Measurements from ENCODE around the gene TARBP2.

Gene TARBP2

DNA sequence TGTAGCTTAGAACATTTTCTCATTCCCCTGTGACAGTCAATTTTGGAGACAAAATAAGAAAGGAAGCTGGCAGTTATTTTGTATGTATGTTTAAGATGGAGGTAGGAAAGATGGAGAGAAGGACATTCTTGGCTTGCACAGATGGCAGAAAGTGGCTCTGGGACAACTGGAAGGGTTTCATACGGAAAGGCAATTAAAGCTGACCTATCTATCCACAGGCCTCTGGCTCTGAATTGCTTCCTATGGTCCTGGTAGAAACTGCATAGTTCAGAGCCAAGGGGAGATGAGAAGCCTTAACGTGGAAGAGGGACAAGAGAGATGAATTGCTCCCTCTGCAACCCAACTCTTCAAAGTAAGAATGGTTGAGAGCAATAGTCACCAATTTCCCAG, 14.2 kb downstream of the TARBP2 start:
- H3K4me3 ChIP-seq (ENCODE audit: low read depth, low read length) = no peak overlapping the region
- TF ChIP-seq, protein P1, sequence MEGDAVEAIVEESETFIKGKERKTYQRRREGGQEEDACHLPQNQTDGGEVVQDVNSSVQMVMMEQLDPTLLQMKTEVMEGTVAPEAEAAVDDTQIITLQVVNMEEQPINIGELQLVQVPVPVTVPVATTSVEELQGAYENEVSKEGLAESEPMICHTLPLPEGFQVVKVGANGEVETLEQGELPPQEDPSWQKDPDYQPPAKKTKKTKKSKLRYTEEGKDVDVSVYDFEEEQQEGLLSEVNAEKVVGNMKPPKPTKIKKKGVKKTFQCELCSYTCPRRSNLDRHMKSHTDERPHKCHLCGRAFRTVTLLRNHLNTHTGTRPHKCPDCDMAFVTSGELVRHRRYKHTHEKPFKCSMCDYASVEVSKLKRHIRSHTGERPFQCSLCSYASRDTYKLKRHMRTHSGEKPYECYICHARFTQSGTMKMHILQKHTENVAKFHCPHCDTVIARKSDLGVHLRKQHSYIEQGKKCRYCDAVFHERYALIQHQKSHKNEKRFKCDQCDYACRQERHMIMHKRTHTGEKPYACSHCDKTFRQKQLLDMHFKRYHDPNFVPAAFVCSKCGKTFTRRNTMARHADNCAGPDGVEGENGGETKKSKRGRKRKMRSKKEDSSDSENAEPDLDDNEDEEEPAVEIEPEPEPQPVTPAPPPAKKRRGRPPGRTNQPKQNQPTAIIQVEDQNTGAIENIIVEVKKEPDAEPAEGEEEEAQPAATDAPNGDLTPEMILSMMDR (IDR thresholded peaks at IDR 0.05; ENCODE audit: control insufficient read depth, extremely low read depth, insufficient read depth) = no peak
- DNase-seq (ENCODE audit: low read depth) = no peak

DNA sequence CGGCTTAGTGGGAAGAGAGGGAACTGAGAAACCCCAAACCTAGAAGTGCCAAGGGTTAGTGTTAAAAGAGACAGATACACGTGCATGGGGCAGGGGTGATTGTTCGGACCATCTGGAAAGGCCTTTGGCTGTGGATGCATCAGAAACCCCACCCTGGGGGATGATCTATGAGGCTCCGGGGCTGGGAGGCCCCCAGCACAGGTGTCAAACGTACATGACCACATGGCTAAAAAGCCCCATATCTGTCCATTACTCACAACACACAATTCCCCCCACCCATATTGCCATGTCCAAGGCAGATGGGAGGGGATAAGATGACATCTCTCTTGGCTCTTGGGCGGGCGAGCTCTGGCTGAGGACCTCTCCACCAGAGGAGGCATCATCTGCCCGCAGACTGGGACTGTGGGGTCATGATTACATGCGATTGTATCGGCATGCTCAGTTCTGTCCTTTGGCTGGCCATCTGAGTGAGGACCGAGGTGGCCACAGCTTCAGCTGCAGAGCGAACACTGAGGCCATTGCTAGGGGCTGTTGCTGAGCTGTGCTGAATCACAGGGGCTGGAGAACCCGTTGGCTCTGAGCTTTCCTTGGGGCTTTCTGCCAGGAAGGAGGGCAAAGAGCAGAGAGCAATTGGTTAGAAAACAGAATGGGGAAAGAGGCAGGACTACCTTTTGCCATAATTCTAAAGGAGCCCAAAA, 15.8 kb downstream of the TARBP2 start:
- H3K4me3 ChIP-seq (ENCODE audit: low read depth, low read length) = no peak overlapping the region

DNA sequence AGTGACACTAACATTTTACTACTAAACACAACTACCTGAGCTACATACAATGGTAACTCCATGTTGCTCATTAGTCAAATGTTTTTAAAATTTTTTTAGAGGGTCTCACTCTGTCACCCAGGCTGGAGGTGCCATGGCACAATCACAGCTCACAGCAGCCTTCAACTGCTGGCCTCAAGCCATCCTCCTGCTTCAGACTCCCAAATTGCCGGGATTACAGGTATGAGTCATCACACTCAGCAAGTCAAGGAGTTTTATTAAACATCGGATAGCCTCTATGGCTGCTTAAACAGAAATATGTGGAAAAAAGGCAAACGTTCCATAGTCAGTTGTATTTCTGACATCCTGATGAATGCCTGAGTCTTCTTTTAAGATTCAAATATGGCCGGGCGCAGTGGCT, 17.3 kb downstream of the TARBP2 start:
- TF ChIP-seq, protein P1 (IDR thresholded peaks at IDR 0.05; ENCODE audit: control insufficient read depth, extremely low read depth, insufficient read depth) = no peak
- no peak for DNase-seq (ENCODE audit: low read depth)
- H3K4me3 ChIP-seq (ENCODE audit: low read depth, low read length) = no peak overlapping the region

More for the DNA sequence above, 15.8 kb downstream of the TARBP2 start:
- no peak for DNase-seq (ENCODE audit: low read depth)
- TF ChIP-seq, protein P1 (IDR thresholded peaks at IDR 0.05; ENCODE audit: control insufficient read depth, extremely low read depth, insufficient read depth) = no peak

DNA sequence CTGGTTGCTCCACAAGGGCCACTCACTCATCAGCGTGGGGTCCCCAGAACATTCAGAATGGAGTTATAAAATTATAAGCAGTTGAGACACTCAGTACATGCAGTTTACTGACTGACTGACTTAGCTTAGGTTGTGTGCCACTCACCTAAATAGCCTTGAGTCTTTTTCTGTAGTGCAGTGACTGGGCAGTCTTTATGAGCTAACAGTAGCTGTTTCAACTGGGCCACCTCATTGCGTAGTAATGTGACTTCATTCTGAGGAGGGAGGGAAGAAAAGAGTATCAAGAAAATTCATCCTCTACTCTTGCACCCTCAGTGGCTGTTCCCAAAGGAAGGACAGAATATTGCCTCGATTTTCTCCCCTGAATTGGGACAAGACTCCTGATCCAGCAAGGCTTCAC, 22.0 kb downstream of the TARBP2 start:
- DNase-seq (ENCODE audit: low read depth) = no peak
- TF ChIP-seq, protein P1 (IDR thresholded peaks at IDR 0.05; ENCODE audit: control insufficient read depth, extremely low read depth, insufficient read depth) = no peak
- H3K4me3 ChIP-seq (ENCODE audit: low read depth, low read length) = no peak overlapping the region

DNA sequence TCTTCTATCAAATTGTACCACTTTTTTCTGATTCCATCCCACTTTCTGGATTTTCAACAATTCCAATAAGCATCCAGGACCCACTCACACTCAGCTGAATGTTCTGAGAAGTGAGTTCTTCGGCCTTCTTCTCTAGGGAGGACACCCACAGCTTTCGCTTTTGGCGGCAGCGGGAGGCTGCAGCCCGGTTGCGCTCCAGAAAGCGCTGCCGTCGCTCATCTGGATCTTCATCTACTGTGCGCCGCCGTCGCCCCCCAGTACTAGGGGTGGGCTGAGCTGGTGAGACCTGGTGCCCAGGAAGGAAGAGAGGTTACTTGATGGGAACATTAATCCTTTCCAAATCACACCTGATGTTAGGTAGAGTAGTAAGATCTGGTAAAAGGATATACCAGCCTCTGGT, 23.4 kb downstream of the TARBP2 start:
- TF ChIP-seq, protein P1 (IDR thresholded peaks at IDR 0.05; ENCODE audit: control insufficient read depth, extremely low read depth, insufficient read depth) = no peak
- DNase-seq (ENCODE audit: low read depth) = no peak
- no peak overlapping the region for H3K4me3 ChIP-seq (ENCODE audit: low read depth, low read length)

DNA sequence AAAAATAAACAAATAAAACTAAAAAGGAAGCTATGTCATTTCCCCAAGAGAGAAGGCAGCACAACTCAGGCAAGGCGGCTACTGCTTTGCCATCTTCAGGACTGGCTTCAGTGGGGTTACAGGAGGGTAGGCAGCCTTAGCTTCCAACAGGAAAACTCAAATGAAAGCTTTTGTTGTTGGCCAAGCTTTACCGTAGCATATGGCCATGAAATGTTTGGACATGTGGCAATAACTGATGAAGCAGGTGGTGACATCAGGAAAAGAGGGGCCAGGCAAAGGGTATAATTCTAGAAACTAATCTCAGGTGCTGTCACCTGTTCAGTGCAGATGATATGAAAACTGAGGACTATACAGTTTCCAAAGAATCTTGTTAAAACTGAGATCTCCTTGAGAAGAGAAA, 29.0 kb downstream of the TARBP2 start:
- DNase-seq (ENCODE audit: low read depth) = no peak
- H3K4me3 ChIP-seq (ENCODE audit: low read depth, low read length) = no peak overlapping the region
- TF ChIP-seq, protein P1 (IDR thresholded peaks at IDR 0.05; ENCODE audit: control insufficient read depth, extremely low read depth, insufficient read depth) = no peak

DNA sequence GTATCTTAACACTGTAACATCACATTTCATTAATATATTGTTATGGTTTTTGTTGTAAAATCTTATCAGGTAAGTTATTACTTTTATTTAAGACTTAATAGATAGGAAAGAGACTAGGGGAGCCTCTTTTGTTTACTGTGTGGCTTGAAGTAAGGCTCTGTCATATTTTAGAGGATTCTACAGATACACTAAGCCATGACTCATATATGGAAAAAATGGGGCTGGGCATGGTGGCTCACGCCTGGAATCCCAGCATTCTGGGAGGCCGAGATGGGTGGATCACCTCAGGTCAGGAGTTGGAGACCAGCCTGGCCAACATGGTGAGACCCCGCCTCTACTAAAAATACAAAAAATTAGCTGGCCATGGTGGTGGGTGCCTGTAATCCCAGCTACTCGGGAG, 29.8 kb downstream of the TARBP2 start:
- H3K4me3 ChIP-seq (ENCODE audit: low read depth, low read length) = no peak overlapping the region
- TF ChIP-seq, protein P1 (IDR thresholded peaks at IDR 0.05; ENCODE audit: control insufficient read depth, extremely low read depth, insufficient read depth) = no peak
- no peak for DNase-seq (ENCODE audit: low read depth)
